H1 (cell line): ENCODE measurements around the gene KLHL1. TPM values are rescaled to one million over a fixed set of nuclear protein-coding genes. Genes with fewer than 3 reads are reported as not detected.

Experiments used
- CTCF ChIA-PET: fragments of 300-600 bp; sonication (Branson Sonifier 250); formaldehyde crosslinking; loops from one replicate; lab custom pipeline; 2021; ENCODE audit not compliant: partially characterized antibody; lab: Charles Lee
- POLR2A ChIA-PET: fragments of 300-600 bp; sonication (Branson Sonifier 250); formaldehyde crosslinking; loops from one replicate; lab custom pipeline; 2021; ENCODE audit warnings: inconsistent platforms; ENCODE audit not compliant: partially characterized antibody; lab: Charles Lee
- DNase-seq, 2 experiments: peaks; one replicate each; pipeline versions ENCODE4 v3.0.0 to v3.0.0-alpha.2; 2010 to 2022; ENCODE audit warnings: low spot score in 2 of 2, low read depth in 1 of 2, mixed read lengths in 1 of 2
- FAIRE-seq: peaks from 2 replicates; lab custom pipeline; 2011; peaks lifted over from hg19 to GRCh38; lab: Jason Lieb, UNC
- H2AFZ ChIP-seq: 2 replicates; pipeline ENCODE4 v1.8.1; 2012; ENCODE audit warnings: low read length, inconsistent platforms
- H2AK5ac ChIP-seq: 2 replicates; pipeline ENCODE4 v1.6.1; 2013; ENCODE audit warnings: low read depth, low read length
- H2BK120ac ChIP-seq: replicated peaks from 2 replicates; pipeline ENCODE3; 2013; ENCODE audit warnings: low read depth, low read length, inconsistent platforms
- H2BK12ac ChIP-seq: 2 replicates; pipeline ENCODE4 v1.6.1; 2013; ENCODE audit warnings: low read depth, low read length
- H2BK15ac ChIP-seq: 2 replicates; pipeline ENCODE4 v1.6.1; 2013; ENCODE audit warnings: low read length
- H2BK20ac ChIP-seq: 2 replicates; pipeline ENCODE4 v1.6.1; 2013; ENCODE audit warnings: low read length
- H2BK5ac ChIP-seq: 2 replicates; pipeline ENCODE4 v1.6.1; 2013; ENCODE audit warnings: low read depth, low read length
- H3K14ac ChIP-seq: 2 replicates; pipeline ENCODE4 v1.6.1; 2013; ENCODE audit warnings: inconsistent platforms; ENCODE audit not compliant: insufficient read length
- H3K18ac ChIP-seq: 2 replicates; pipeline ENCODE4 v1.6.1; 2013; ENCODE audit warnings: low read length; ENCODE audit errors: extremely low read depth
- H3K23ac ChIP-seq: 2 replicates; pipeline ENCODE4 v1.6.1; 2013; ENCODE audit warnings: inconsistent platforms; ENCODE audit not compliant: insufficient read length
- H3K23me2 ChIP-seq: 2 replicates; pipeline ENCODE4 v1.6.1; 2013; ENCODE audit warnings: low read depth, low read length
- H3K27ac ChIP-seq: 2 replicates; pipeline ENCODE4 v1.6.1; 2011; ENCODE audit warnings: low read depth, low read length, inconsistent platforms
- H3K27me3 ChIP-seq, 4 experiments: replicated peaks in 1 of 4; 1 replicate in 1 of 4; 2 replicates in 3 of 4; pipeline versions ENCODE4 v1.6.1 to v1.8.1; 2011 to 2013; ENCODE audit warnings: low read length in 3 of 4, mild to moderate bottlenecking in 3 of 4, inconsistent platforms in 2 of 4, mixed read lengths in 2 of 4, moderate library complexity in 1 of 4; ENCODE audit not compliant: control insufficient read depth in 3 of 4, insufficient read depth in 3 of 4; ENCODE audit errors: extremely low read depth in 1 of 4
- H3K36me3 ChIP-seq, 4 experiments: 2 replicates each; pipeline versions ENCODE4 v1.6.1 to v1.8.1; 2011 to 2013; ENCODE audit warnings: mild to moderate bottlenecking in 4 of 4, low read length in 3 of 4, moderate library complexity in 2 of 4, control low read depth in 1 of 4, inconsistent platforms in 1 of 4; ENCODE audit not compliant: insufficient read depth in 4 of 4, control insufficient read depth in 2 of 4
- H3K4ac ChIP-seq: replicated peaks from 2 replicates; pipeline ENCODE3; 2013; ENCODE audit warnings: low read length, low read depth, mixed read lengths, inconsistent platforms; ENCODE audit not compliant: insufficient read length
- H3K4me1 ChIP-seq, 4 experiments: replicated peaks in 1 of 4; 1 replicate in 1 of 4; 2 replicates in 3 of 4; pipeline versions ENCODE4 v1.6.1 to v1.8.1; 2011 to 2013; ENCODE audit warnings: low read length in 3 of 4, inconsistent platforms in 2 of 4, mixed read lengths in 1 of 4; ENCODE audit not compliant: insufficient read depth in 4 of 4, control insufficient read depth in 3 of 4
- H3K4me2 ChIP-seq, 2 experiments: 2 replicates each; pipeline versions ENCODE4 v1.6.1 to v1.8.1; 2011 to 2013; ENCODE audit warnings: low read depth in 2 of 2, low read length in 2 of 2, control low read depth in 1 of 2, inconsistent platforms in 1 of 2, mild to moderate bottlenecking in 1 of 2; ENCODE audit not compliant: insufficient read depth in 1 of 2
- H3K4me3 ChIP-seq, 4 experiments: fragments of 200-600, 300-600 bp in 1 of 4; sonication (generic), shearing (Covaris generic), sonication (Bioruptor Twin) in 1 of 4; 2 replicates each; pipeline versions ENCODE4 v1.5.1 to v1.8.1; 2011 to 2016; ENCODE audit warnings: low read length in 4 of 4, low read depth in 3 of 4, control low read depth in 2 of 4, inconsistent platforms in 2 of 4, mild to moderate bottlenecking in 2 of 4, mixed read lengths in 1 of 4, moderate library complexity in 1 of 4; ENCODE audit not compliant: insufficient read depth in 2 of 4; ENCODE audit errors: extremely low read depth in 1 of 4
- H3K56ac ChIP-seq: replicated peaks from 2 replicates; pipeline ENCODE3; 2013; ENCODE audit warnings: low read depth, mild to moderate bottlenecking, mixed read lengths, low read length, inconsistent platforms; ENCODE audit not compliant: insufficient read length
- H3K79me1 ChIP-seq: 2 replicates; pipeline ENCODE4 v1.6.1; 2013; ENCODE audit warnings: low read depth, low read length, control low read depth
- H3K79me2 ChIP-seq, 2 experiments: 2 replicates each; pipeline versions ENCODE4 v1.6.1 to v1.8.1; 2012 to 2013; ENCODE audit warnings: low read length in 2 of 2, mild to moderate bottlenecking in 2 of 2, inconsistent platforms in 1 of 2; ENCODE audit not compliant: insufficient read depth in 2 of 2, control insufficient read depth in 1 of 2
- H3K9ac ChIP-seq, 4 experiments: replicated peaks in 1 of 4; 1 replicate in 1 of 4; 2 replicates in 3 of 4; pipeline versions ENCODE4 v1.6.1 to v1.8.1; 2011 to 2013; ENCODE audit warnings: low read depth in 3 of 4, low read length in 3 of 4, control low read depth in 2 of 4, mild to moderate bottlenecking in 2 of 4, moderate library complexity in 2 of 4, inconsistent platforms in 1 of 4; ENCODE audit errors: extremely low read depth in 1 of 4
- H3K9me3 ChIP-seq, 2 experiments: 2 replicates each; pipeline versions ENCODE4 v1.6.1 to v1.8.1; 2012 to 2013; ENCODE audit warnings: mild to moderate bottlenecking in 2 of 2, moderate library complexity in 2 of 2, control low read depth in 1 of 2, inconsistent platforms in 1 of 2, low read depth in 1 of 2, low read length in 1 of 2, mixed read lengths in 1 of 2; ENCODE audit not compliant: insufficient read depth in 2 of 2
- H4K20me1 ChIP-seq, 2 experiments: replicated peaks in 1 of 2; 2 replicates each; pipeline versions ENCODE3 to v1.8.1; 2011 to 2013; ENCODE audit warnings: inconsistent platforms in 2 of 2, low read length in 2 of 2, mild to moderate bottlenecking in 1 of 2; ENCODE audit not compliant: insufficient read depth in 2 of 2, control insufficient read depth in 1 of 2
- H4K5ac ChIP-seq: 2 replicates; pipeline ENCODE4 v1.6.1; 2013; ENCODE audit warnings: low read length, low read depth, mixed read lengths, inconsistent platforms; ENCODE audit not compliant: insufficient read length
- H4K8ac ChIP-seq: 2 replicates; pipeline ENCODE4 v1.8.0; 2013; ENCODE audit warnings: mild to moderate bottlenecking, moderate library complexity, low read length, inconsistent platforms; ENCODE audit not compliant: insufficient read depth; ENCODE audit errors: extremely low read depth
- H4K91ac ChIP-seq: replicated peaks from 2 replicates; pipeline ENCODE3; 2013; ENCODE audit warnings: low read length, mixed read lengths, inconsistent platforms; ENCODE audit not compliant: insufficient read length
- BRCA1 ChIP-seq: IDR thresholded peaks from 2 replicates; pipeline ENCODE4 v1.6.1; 2012; ENCODE audit warnings: low read depth, low read length, improper control_type of control experiment
- EP300 ChIP-seq, 2 experiments: IDR thresholded peaks; 1 replicate in 1 of 2; 2 replicates in 1 of 2; pipeline ENCODE4 v1.6.1; 2011 to 2012; ENCODE audit warnings: low read depth in 2 of 2, low read length in 2 of 2, mild to moderate bottlenecking in 2 of 2, borderline replicate concordance in 1 of 2, inconsistent platforms in 1 of 2, moderate library complexity in 1 of 2
- MAX ChIP-seq: IDR thresholded peaks from 2 replicates; pipeline ENCODE4 v1.6.1; 2012; ENCODE audit warnings: inconsistent platforms
- RAD21 ChIP-seq, 2 experiments: IDR thresholded peaks in 1 of 2; conservative IDR thresholded peaks in 1 of 2; 2 replicates each; pipeline ENCODE4 v1.6.1; 2011; ENCODE audit warnings: low read depth in 2 of 2, low read length in 2 of 2, improper control_type of control experiment in 1 of 2, inconsistent platforms in 1 of 2, mild to moderate bottlenecking in 1 of 2, moderate library complexity in 1 of 2
- SP1 ChIP-seq: IDR thresholded peaks from 2 replicates; pipeline ENCODE4 v1.6.1; 2011; ENCODE audit warnings: low read depth, low read length
- TEAD4 ChIP-seq: IDR thresholded peaks from 2 replicates; pipeline ENCODE4 v1.6.1; 2012; ENCODE audit warnings: low read depth, low read length, inconsistent platforms, mixed read lengths
- ZNF274 ChIP-seq: IDR thresholded peaks from 2 replicates; pipeline ENCODE4 v1.7.0; 2012; ENCODE audit warnings: low read length, borderline replicate concordance; ENCODE audit errors: extremely low read depth
- WGBS, 2 experiments: shearing (Covaris generic) in 1 of 2; methylation state at CpG; one replicate each; pipeline versions ENCODE4 v1.1.6 to v1.1.7; 2013 to 2015; ENCODE audit warnings: low lambda C conversion rate in 2 of 2, mixed read lengths in 2 of 2, inconsistent platforms in 1 of 2, low coverage in 1 of 2, missing lambda C conversion rate in 1 of 2; ENCODE audit not compliant: insufficient replicate concordance in 2 of 2, insufficient coverage in 1 of 2, insufficient read length in 1 of 2; ENCODE audit errors: extremely low coverage in 1 of 2, missing lambda C conversion rate in 1 of 2; 5-methylcytosine and 5-hydroxymethylcytosine counted together
- polyA plus RNA-seq, 7 experiments: library from polyadenylated mRNA; depleted of rRNA in 3 of 7; stranded (reverse) in 5 of 7; unstranded in 2 of 7; fragments of >200 nt in 5 of 7; fragments of 200-250 nt in 2 of 7; gene quantifications; 1 replicate in 5 of 7; 2 replicates in 1 of 7; 4 replicates in 1 of 7; pipeline versions ENCODE4 v1.2.1 to v1.2.3, GENCODE V29; 2011 to 2013; ENCODE audit warnings: missing spikeins in 2 of 7, mixed read lengths in 2 of 7
- total RNA-seq: library from RNA; stranded (reverse); fragmentation: NEBNext Ultra II Directional; extraction: Animal tissue kit (Norgen Biotek cat#: 25700); gene quantifications from 2 replicates; pipeline ENCODE4 v1.2.1, GENCODE V29; 2021

Gene KLHL1
- total and polyA plus RNA-seq, 2 of the 8 experiments (the other 6 are each of a cell fraction or from before 2014, with no cell fraction given): not detected

- Histone ChIP-seq H3K18ac (no peak overlapping the region), H3K23me2 (no peaks in the 10 kb centered on the region), H2BK12ac (no peak overlapping the region), H3K27ac (no peak overlapping the region), H3K14ac (no peak overlapping the region), H3K9ac (no peak overlapping the region), H3K9me3 (no peaks in the 10 kb centered on the region), H4K91ac (no peak overlapping the region), H3K79me1 (no peaks in the 10 kb centered on the region), H4K20me1 (no peaks in the 10 kb centered on the region), H2BK5ac (no peak overlapping the region), H3K4me3 (no peak overlapping the region), H3K36me3 (no peaks in the 10 kb centered on the region), H3K23ac (no peak overlapping the region), H3K4ac (no peak overlapping the region), H4K5ac (no peak overlapping the region), H3K27me3 (no peaks in the 10 kb centered on the region), H3K4me1 (no peaks in the 10 kb centered on the region), H2AK5ac (no peak overlapping the region), H3K4me2 (no peak overlapping the region), H2AFZ (no peak overlapping the region), H3K79me2 (no peaks in the 10 kb centered on the region), H2BK20ac (no peak overlapping the region), H2BK15ac (no peak overlapping the region), H4K8ac (no peak overlapping the region), H2BK120ac (no peak overlapping the region), H3K56ac (no peak overlapping the region)
- TF ChIP-seq MAX (no peak), SP1 (no peak), EP300 (IDR thresholded peaks at IDR 0.05; ENCODE audit: borderline replicate concordance in 1 of 2, low read depth in 2 of 2, low read length in 2 of 2) (no peak), RAD21 (IDR thresholded peaks at IDR 0.05 in 1 of 2, conservative IDR thresholded peaks at IDR 0.05 in 1 of 2; ENCODE audit: low read depth in 2 of 2, low read length in 2 of 2) (no peak), BRCA1 (no peak), TEAD4 (no peak), ZNF274 (no peak)
- POLR2A ChIA-PET: no interaction called here
- FAIRE-seq: no peak
- 94% methylated on average over 2 of the region's 2 CpGs; no CpG with 5 or more reads in 1 of the 2 experiments for WGBS, 2 experiments
- CTCF ChIA-PET: no interaction called here
- no peak for DNase-seq
Observed at GRCh38 chr13:69951412-69951811, 156.8 kb downstream of the KLHL1 start.
